Stimulated activated CD4-positive, alpha-beta T cell treated with anti-CD3 and anti-CD28 coated beads, Interleukin-1b, Interleukin-23, amount 100 ng/mL, for 4 hours (primary cell): ENCODE results near the gene NTM.
"Not testable (repeated sequence)": the region's sequence is repeated elsewhere in the genome, so short reads cannot be mapped to it uniquely, and the experiment has no call there.

Experiments
- DNase-seq, 2 donors: peaks; one replicate each; pipeline ENCODE4 v3.0.0-alpha.2; 2020; ENCODE audit warnings: low read depth in 2 of 2

Gene NTM

DNA sequence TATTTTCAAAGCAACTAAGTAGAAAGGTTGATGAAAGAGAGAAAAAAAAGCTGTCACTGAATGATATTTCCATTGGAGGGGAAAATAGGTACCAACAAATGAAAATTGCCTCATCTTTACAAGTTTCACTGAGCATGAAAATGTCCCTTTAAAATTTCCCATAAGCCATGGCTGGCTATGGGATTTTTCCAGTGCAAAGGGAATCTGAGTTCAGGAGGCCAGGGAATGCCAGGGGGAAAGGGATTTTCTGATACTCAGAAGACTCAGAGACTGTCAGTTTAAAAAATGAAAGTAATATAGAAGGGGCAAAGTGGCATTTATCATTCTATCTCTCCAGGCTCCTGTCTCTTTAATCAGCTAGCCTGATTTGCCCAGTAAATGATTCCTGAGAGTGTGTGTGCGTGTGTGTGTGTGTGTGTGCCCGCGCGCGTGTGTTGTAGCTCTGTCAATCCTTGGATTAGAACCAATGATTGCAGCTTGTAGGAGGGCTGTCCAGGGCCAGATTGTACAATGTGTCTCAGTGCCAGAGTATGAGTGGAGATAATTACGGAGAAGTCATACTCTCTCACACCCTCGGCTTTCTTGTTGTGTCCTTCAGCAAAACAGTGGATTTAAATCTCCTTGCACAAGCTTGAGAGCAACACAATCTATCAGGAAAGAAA is at the start of gene NTM:
NTM (plus strand) TSS at position 526 of the 662 bp plus-strand sequence.
- DNase-seq: no peak

DNA sequence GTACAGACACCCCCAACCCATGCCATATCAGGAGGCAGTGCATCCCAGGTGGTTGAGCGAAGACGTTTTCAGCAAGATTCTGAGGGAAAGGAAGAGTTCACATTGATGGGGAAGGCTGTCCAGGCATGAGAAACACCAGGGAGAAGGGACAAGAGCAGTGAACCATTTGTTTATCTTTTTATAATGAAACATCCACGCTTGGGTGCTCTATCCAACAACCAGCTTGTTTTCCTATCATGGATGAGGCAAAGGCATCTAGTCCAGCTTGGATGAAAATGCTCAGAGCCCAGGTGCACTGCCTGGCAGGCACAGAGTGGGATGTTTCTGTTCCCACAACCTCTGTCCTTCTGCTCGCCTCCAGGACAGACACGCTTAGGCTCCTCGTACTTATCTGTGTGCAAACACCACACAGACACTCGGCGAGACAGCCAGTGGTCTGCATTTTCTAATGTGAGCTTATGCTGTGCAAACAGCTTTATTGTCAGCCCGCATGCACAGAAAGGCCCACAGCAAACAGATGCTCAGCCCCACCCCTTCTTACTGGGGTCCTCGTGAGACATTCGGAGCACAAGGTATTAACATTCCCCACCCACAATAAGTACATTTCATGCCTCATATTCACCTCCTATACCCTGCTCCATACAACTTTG is 45.4 kb upstream of the NTM start:
- DNase-seq: no peak

DNA sequence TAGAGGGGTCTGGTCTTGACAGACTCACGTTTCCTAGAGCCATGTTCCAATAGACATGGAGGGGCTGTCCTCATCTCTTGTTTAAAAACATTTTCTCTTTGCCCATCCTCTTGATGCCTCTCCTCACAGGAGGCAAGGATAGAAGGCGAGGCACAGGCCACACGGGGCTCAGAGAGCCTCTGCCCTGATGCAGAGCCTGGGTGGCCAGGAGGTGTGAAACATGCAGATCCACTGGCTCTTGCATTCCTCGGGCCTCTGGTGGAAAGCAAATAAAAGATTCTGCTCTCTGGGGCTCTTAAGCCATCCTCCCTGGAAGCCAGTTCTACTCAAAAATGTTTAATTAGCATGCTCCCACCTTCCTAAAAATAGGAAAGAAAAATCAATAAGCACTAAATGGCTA is 43.6 kb upstream of the NTM start:
- no peak for DNase-seq

DNA sequence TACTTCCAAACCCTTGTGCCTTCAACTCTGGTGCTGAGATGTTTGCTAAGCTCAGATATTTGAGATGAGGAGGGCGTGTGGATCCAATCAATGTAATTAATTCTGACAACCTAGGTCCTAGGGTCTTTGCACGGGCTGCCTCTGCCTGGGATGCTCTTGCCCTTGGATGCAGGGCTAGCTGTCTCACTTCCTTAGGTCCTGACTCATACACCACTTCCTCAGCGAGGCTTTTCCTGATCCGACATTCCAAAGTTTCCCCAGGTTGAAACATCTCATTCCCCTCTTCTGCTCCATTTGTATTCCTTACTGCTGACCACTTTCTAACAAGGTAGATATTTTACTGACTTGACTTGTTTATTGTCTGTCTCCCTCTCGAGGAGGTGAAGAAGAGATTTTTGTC is 43.0 kb upstream of the NTM start:
- DNase-seq: no peak

DNA sequence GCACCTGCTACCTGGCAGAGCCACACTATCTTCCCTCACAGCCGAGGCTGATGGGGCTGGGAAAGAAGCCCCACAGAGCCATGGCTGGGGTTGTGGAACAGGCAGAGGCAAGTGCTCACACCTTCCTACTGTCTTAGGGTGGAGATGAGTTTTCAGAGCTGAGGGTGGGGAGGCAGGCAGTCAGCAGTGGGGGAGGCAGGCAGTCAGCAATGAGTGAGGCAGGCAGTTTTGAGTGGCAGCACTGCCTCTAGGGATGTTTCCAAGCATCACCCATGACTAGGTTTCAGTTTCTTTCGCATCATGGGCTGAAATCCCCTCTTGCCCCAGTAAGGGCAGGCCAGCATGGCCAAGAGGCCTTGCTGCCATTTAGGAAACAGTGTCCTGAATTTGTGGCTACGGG is 41.6 kb upstream of the NTM start:
- DNase-seq: no peak

DNA sequence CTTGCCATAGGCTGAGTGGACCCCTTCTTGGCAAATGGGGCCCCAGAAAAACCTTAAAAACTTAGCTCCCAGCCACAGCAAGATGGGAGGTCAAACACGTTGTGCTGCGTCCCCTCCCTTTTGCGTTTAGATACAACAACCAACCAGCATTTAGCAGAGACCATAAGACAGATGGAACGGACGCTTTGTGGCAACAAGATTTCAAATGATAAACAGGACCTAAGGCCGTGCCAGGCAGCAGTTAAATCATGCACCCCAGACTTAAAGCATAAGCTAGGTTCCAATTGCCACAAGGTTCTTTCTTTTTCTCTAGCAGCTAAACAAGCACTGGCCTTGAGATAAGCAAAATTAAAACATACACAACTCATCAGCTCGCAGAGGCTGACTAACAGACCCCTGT is 39.4 kb upstream of the NTM start:
- DNase-seq: no peak

DNA sequence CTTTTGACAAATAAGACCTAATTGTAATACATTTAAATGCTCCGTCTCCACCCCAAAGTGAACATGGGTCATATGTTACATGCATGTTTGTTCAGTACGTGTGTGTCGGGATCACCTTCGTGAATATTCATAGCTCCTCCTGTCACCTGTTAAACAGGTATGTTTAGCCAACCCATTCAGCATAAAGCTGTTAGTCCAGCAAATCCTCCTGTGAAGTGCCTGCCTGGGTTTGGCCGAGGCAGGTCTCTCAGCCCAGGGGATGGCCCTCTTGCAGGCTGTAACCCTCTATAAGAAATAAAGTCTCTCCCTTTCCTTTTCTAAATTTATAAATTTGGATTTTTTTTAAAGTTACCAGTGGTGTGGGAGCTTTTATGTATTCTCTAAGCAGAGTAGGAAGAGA is 38.9 kb upstream of the NTM start:
- no peak for DNase-seq

DNA sequence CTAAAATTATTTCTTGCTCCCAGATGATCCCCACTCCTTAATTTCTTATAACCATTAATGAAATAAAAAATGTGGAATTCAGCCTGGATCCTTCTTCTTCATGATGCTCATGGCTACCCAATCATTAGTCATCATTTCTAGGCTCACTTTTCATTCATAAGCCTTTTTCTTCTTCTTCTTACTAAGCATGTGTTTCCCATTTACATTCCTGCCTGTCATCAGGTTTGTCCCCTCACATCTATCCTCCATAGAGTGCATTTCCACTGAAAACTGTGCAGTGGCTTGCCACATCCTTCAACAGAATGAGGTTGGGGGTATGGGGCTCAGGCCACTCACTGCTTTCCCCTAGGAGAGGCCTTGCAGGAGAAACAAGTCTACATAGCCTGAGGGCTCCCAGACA is 35.8 kb upstream of the NTM start:
- DNase-seq: no peak

DNA sequence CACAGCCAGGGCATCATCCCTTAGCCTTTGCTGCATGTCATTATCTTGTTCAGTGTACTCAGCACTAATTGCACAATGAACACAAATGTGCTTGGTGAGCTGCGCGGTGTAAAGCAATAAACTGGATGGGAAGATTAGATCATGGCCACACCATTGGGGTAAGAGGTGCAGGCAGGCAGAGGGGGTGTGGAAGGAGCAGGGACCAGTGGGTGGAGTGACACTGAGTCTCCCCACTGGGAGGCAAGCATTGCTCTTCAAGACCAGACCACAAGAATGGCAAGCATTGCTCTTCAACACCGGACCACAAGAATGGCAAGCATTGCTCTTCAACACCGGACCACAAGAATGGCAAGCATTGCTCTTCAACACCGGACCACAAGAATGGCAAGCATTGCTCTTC is 28.5 kb upstream of the NTM start:
- DNase-seq: not testable (repeated sequence)

DNA sequence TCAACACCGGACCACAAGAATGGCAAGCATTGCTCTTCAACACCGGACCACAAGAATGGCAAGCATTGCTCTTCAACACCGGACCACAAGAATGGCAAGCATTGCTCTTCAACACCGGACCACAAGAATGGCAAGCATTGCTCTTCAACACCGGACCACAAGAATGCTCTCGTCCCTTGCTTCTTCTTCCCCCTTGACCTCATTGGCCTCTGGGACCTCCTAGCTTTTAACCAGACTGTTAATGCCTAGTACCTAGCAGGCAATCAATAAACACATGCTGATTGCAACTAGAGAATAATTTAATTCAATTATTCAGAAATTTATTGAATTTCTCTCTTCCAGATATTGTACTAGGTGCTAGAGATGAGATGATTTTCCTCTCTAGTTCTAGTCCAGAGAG is 28.0 kb upstream of the NTM start:
- not testable (repeated sequence) for DNase-seq

DNA sequence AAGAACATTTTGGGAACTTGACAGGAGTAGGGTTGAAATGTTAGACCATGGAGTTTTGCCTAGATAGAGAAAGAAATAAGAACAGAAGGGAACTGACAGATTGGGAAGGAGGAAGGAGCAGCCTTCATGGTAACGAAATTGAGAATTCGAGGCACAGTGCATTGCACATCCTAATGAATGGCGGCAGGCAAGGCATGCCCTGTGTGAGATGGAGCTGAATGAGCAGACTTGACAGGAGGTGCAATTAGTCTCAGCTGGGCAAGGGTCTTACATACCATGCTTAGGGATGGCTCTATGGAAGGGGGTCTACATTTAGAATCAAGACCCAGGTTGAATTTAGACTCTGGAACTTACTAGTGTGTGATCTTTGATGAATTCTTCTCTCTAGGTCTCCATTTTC is 25.0 kb upstream of the NTM start:
- no peak for DNase-seq

DNA sequence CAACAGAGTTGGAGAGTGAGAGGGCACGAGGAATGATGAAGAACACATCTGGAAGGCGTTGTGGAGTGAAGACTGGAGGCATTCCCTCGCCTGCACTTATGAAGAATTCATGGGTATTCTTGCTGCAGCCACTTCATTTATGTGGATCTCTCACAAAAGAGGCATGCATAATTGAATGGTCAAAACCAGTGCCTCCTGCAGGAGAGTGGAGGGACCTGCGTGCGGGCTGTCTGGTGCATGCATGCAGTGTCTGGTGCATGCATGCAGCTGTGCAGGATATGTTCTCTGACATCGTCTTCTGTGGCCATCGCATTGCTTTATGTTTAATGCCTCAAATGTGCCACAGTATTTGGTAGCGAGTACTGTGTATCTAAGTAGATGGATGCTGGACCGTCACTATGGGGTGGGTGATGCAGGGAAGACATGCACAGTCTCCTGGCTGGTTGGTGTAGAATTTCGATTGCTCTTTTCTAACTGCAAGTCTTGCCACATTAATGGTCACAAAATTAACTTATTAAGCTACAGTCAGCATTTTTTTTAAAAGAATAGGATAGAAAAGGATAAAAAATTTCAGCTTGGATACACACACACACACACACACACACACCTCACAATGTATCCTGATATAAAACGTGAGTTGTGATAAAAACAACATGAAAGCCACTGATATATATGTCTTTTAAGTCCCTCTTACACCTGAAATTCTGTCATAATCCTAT is 20.9 kb upstream of the NTM start:
- no peak for DNase-seq

DNA sequence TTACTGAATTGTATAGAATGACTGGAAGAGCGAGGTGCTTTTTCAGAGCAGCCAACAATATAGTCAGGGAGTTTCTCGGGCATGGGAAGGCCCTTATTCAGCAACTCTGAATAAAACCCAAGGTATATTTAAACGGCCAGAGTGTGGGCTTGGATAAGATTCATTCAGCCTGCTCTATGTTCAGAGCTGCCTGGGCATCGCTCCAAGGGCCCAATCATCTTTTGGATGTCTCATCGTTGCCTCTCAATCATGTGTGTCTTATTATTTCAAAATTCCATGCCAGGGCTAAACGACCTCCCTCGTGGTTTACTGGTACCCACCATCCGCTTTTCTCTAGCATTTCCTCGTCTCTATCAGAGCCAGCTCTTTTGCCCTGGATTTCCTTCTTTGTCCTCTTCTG is 19.5 kb upstream of the NTM start:
- no peak for DNase-seq

DNA sequence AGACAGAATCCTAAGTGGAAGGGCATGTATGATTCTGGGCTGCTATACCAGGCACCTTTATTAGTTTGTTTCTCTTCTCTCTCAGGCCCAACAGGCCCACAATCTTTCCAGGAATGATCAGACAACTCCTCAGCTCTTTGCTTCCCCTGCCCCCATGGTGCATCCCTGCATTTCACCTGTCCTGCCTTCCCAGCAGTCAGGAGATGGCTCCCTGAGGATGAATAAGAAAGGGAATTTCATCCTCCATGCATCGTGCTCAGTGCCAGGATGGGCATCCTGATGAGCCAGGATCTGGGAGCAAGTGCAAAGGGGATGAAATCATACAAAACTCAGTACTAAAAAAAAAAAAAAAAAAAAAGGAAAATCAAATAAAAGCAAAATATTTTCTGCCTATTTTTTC is 18.6 kb upstream of the NTM start:
- no peak for DNase-seq

DNA sequence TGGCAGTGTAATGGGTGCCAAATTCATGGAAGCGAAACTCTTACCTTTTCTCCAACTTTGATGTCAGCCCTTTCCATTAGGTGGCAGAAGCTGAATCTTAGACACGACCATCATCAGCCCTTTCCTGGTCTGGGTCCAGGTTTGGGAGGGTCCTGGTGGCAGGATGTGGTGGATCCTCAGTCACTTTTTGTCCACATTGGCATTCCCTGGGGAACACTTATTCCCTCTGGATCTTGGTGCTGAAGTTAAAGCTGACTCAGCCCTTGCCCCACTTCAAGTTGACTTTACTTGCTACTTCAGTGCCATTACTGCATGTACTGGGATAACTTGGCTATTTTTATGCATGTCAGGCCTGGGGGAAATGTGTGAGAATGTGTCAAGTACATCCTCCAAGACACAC is 16.6 kb upstream of the NTM start:
- DNase-seq: no peak

DNA sequence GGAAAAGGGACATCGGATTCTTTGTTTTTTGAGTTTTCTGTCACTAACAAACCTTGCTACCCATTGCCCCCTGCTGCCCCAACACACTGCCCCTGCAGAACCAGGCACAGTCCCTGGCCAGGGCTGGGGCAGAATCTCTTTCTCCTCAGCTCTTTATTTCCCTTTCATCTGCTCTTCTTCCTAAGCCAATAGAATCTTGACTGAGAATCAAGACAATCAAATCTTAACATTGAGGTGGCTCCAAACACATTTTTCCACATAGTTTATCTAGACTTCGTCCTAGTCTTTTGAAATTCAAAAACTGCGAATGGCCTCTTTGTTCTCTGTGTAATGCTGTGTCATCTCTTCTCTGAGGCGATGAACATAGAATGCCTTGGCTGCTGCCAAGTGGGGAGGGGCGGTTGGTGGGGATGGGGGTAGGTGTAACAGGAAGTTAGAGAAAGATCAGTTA is 16.1 kb upstream of the NTM start:
- DNase-seq: no peak

DNA sequence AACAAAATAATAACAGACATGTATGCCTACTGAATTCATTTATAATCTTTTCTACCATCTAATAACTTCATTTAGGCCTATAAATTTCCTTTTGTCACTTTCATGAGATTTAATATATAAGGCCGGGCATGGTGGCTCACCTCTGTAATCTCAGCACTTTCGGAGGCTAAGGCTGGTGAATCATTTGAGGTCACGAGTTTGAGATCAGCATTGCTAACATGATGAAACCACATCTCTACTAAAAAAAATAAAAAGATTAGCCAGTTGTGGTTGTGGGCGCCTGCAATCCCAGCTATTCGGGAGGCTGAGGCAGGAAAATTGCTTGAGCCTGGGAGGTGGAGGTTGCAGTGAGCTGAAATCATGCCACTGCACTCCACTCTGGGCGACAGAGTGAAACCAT is 14.2 kb upstream of the NTM start:
- DNase-seq: no peak

DNA sequence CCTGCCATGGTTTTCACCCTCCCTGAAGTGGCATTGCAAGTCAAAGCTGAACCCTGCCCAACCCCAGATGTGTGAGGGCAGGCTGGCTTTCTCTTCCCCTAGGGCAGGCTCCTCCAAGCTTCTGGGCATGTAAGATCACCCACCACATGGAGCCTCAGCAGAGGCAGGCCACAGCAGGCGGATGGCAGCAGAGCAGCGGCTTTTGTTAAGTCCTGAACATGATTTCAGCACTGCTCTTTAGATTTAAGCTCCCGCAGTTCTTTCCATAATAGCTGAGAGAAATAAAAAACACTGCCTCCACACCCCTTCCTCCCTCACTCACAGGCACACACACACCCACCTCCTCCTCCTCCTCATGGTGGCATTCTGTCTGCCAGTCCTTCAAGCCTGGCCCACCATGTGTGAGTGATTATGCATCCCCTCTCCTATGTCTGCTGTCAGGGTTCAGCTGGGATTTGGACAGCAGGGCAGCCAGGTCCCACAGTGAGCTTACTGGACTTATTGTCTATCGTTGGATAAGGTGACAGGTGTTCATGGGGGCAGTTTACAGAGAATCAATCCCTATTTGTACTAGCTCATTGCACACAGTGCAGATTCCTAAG is 5.0 kb upstream of the NTM start:
- DNase-seq: no peak

DNA sequence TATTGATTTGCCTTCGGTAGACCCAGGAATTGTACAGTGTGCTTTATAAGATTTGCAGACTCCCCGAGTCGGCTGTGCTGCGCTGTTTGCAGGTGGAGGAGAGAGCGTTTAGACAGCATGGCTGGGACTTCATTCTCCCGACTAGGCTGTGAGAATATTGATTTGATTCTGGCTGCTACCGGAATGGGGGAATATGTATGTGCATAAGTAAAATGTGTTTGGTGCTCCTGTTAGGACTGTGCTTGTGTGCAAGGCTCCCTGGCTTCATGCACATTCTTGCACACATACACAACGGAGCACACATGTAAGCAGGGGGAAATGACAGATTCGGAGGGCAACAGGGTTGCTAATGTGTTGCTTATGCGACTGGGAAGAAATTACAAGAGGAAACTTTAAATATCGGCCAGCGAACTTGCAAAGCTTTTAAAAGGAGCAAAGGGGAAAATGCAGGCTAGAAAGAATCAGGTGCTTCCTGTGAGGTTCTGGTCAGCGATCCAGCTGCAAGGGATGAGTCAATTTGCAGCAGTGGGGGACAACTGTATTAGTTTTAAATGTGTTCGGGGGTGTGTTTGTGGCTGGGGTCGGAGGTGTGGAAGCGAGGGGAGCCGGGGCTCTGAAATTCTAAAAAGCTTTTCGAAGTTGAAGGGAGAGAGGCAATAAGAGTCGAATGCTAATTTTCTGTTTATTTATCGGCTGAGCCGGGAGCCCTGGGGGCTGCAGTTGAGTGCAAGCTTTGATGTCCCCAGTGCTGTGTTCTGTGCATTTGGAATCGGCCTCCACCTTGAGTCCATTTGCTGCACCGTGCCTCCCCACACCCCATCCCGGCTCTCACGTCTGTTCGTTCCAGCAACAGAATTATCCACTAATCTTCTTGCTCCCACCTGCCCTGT is 731 bp downstream of the NTM start:
- no peak for DNase-seq

DNA sequence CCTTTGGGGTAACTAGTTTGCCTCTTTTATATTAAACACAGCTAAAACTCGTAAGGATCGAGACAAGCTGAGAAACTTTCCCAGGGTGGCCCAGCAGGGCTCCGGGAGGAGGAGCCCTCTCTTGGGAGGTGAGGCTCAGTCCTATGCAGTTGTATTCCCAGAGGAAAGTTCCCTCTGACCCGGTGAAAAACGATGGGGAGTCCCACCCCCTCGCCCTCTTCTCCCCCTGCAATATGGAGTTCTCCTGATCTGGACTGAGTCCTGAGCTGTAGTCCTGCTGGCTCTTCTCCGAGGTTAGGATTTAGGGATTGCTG is 1.3 kb downstream of the NTM start:
- DNase-seq: no peak

DNA sequence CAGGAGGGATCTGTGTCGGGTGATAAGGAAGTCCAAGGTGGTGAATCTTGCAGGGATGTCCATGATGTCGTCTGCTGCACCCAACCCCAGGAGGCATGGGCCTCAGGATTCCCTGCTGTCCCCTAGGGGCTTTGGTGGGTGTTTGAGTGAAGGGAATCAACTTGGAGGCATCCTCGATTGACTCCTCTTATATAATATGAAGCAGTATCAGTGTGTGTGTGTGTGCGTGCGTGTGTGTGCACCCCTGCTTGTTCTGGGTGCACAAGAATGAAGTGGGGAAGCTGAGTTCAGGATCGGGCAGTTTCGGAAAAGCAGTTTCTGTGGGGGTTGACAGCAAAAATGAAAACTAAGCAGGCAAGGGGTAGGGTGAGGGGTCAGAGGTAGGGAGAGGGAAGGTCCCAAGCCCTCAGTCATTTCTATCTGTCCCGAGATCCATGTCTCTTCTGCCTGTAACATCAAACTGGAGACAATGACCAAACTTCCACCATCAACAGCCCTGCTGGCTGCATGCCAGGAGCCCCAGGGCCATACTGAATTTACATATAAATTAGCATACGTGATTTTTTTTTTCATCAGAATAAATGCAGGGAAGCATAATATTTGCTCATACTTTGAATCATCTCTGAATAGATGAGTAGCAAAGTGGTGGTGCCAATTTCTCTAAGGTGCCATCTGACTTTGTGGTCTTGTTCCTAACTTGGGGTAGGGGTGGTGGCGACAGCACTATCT is 2.0 kb downstream of the NTM start:
- DNase-seq: no peak
